Hepatic stellate cell (primary cell): ENCODE results near the gene FAM174C.

ENCODE experiments used
- DNase-seq: peaks from one replicate; pipeline ENCODE4 v3.0.0; 2011; ENCODE audit warnings: low spot score

Gene FAM174C

DNA sequence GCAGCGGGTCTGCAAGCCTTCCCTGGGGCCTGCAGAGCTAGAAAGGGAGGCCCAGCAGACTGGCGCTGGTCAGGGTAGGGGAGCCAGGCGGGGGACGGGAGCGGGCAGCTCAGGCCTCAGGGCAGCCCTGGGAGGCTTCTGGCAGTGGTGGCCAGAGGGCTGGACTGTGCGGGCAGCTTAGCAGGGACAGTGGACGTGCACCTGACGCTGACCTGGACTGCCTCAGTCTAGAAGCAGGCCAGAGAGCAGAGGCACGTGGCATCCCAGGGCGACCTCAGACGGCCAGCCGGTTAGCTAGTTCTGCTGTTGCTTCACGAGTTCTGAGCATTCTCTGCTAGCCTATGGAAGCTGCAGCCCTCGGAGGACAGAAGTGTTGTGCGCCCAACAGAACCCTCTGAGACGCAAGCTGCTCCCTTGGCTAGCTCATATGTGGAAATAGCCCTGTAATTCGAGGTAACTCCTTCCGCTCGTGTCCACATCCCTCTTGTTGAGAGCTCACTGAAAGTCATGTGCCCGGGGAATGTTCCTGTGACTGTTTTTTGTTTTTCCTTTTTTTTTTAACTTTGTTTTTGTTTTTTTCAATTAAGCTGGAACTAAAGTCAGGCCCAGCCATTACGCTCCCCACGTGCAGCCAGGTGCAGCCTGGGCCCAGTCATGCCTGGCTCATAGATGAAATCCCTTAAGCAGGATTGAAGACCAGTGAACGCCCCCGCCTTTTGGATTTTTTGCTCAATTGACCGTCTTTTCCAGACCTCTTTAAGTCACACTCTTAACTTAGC is 1.9 kb upstream of the FAM174C start:
- DNase-seq = no peak

DNA sequence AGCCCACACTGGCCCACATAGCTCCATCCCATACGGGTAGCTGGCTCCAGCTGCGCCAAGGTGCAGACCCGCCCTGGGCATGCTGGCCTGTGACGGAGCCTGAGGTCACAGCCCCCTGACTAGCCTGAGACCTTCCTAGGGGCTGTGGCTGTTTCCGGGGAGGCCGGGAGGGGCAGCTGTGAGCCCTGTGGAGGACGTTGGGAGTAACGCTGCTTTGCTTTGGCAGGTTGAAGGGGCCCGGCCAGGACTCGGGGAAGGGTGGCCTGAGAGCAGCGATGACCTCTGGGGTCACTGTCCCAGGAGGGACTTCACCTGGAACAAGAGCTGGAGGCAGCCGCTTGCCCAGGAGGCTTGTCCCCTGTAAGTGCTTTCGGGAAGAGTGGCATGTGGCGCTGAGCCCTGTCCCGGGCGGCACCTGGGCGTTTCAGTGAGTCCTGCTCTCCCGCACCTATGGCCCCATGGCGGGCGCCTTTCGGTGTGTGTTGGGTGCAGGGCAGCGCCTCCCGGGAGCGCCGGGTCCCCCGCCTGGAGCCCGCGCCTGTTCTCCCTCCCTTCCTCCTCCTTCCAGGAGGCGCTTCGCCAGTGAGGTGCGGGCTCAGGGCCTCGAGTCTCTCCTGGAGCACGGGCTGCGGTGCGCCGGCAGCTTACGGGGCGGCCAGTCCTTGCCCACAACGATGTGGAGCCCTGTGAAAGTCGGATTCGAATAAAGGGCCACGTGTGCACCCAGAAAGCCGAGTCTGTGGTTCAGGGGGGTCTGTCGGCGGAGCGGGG is 1.1 kb upstream of the FAM174C start:
- no peak for DNase-seq

DNA sequence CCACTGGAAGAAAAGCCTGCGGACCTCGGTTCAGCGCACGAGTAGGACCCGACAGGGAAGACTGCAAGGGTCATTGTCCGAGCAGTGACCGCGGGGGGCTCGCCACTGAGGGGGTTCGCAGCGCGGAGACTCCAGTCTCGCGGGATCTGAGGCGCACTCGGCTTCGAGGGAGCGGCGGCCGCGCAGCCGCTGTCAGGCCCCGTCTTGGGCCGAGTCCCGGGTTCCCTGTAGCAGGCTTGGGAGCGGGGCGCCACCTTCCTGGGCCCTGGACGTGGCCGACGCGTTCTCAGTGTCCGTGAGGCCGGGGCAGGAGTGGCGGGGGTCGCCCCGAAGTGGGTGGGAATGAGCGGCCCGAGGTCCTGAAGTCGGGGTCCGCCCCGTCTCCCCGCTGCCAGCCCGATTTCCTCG is 474 bp upstream of the FAM174C start:
- no peak for DNase-seq

DNA sequence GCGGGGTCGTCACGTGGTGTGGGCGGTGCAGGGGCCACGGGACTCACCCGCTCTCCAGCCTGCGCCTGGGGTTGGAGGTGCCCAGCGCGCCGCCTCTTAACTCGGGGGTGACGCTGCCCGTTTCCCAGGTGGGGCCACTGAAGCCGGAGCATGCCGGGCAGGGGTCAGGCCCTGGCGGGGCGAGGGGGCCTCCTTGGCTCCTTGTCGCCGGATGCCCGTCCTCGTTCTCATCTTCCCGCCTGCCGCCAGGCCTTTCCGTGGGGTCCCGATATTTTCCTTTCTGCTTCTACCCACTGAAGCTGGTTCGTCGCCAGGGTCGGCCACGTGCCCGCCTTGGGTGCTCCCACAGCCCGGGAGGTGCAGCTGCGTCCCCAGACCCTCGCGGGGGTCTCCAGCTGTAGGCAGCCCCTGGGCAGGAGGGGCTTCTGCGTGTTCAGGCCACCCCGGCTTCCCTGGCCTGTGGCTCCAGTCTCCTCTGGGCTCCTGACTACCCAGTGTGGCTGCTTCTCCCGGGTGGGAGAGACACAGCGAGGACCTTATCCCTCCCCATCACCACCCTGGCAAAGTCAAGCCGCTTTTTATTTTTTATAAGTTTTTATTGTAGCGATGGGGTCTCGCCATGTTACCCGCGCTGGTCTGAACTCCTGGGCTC is 772 bp downstream of the FAM174C start:
- no peak for DNase-seq

DNA sequence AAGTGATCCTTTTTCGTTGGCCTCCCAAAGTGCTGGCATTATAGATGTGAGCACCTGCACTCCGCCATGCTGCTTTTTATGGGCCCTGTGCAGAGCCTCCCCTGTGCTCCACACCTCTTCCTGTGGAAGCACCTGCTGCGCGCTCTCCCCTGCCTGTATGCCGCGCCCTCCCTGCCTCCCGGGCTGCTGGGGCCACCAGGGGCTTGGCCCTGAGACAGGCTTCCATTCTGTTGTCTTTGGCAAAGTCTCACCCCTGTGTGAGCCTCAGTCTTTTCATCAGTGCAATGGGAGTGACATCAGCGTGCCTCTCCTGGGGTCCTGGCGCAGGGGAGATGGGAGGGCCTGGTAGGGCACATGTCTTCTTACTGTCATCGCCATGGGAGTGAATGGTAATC is 1.3 kb downstream of the FAM174C start:
- DNase-seq = no peak

DNA sequence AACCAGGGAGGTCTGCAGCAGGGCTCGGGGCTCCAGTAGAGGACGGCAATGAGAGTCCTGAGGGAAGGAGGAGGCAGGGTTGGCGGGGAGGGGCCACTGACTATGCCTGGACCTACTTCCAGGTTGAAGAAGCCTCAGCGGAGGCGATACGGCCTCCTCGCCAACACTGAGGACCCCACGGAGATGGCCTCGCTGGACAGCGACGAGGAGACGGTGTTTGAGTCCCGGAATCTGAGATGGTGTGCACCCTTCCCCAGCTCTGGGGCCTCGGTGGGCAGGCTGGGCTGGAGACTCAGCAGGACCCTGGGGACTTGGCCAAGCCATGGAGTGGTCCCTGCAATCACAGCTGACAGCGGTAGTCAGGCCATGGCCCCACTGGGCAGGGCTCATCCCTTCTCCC is 1.7 kb downstream of the FAM174C start:
- no peak for DNase-seq

DNA sequence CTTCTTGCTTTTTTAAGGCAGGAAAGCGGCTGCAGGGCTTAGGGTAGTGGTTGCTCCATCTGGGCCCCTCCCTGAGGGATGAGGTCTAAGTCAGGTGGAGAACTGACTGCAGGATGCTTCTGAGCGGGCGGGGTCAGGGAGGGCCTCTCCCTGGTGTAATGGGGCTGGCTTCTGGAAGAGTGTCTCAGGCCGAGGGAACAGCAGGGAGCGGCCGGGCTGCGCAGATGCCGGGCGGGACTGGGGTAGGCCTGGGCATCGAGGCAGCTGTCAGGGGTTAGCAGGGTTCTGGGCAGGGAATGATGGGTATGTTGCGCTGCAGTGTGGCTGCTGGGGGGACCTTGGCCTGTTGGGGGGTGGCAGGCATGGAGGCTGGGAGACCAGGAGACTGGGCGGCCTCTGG is 2.7 kb downstream of the FAM174C start:
- no peak for DNase-seq

DNA sequence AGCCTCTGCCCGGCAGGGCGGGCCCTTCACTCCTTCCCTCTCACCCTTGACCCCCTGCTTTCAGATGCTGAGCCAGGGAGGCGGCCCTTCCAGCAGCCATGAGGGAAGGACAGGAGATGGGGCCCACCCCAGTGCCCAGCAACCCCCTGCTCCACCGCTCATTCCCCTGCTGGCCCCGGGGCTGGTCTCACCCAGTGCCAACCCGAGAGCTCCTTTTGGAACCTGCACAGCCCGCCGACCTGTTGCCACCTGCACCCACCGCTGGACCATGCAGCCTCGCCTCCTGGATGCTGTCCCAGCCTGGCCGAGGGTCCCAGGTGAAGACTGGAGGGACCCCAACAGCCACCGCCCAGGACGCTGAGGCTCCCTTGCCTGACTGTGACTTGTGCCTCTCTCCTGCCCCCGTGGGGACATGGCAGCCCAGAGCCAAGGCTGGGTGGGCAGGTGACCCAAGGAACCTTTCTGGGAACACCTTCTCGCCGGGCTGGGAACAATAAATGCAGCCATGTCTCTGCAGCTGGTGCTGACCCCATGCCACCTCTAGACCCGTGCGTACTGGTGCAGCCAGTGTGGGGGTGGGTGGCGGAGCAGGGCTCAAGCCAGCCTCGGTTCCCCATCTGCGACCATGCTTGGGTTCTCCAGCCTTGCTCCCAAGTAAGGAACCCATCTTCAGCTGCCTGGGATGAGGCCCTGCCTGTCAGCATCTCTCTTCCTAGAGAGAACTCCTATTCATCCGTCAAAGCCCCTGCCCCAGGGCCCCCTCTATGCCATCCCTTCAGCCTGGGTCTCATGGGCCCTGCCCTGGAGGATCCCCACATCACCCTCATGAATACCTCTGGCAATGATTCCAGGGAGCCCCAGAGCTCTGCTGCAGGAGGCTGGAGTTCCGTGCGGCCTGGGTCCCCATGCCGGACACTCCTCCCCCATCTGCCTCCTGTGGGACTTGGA is 3.7 kb downstream of the FAM174C start:
- DNase-seq = no peak

DNA sequence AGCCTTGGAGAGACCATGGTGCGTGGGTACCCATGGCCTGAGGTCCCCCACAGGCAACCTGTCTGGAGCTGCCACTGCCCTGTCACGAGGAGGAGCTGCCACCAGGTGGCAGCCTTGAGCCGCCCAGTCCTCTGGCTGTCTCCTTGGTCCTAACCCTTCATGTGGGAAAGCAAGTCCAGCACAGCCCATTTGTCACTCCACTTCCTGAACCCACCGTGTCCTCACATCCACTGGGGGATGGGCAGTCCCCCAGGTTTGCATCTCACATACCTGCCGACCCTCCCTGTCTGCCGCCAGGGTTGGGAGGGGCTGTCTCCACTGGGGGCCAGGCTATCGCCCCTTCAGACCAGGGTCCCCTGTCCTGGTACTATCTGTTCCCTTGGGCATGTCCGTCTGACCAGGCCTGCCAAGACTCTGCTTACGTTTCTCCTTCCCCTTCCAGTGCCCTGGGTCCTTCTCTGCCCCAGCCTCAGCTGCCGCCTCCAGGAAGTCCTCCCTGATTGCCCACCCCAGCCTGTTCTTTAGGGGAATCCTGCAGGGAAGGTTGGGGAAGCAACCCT is 4.5 kb downstream of the FAM174C start:
- peak; percentile 91 for DNase-seq

DNA sequence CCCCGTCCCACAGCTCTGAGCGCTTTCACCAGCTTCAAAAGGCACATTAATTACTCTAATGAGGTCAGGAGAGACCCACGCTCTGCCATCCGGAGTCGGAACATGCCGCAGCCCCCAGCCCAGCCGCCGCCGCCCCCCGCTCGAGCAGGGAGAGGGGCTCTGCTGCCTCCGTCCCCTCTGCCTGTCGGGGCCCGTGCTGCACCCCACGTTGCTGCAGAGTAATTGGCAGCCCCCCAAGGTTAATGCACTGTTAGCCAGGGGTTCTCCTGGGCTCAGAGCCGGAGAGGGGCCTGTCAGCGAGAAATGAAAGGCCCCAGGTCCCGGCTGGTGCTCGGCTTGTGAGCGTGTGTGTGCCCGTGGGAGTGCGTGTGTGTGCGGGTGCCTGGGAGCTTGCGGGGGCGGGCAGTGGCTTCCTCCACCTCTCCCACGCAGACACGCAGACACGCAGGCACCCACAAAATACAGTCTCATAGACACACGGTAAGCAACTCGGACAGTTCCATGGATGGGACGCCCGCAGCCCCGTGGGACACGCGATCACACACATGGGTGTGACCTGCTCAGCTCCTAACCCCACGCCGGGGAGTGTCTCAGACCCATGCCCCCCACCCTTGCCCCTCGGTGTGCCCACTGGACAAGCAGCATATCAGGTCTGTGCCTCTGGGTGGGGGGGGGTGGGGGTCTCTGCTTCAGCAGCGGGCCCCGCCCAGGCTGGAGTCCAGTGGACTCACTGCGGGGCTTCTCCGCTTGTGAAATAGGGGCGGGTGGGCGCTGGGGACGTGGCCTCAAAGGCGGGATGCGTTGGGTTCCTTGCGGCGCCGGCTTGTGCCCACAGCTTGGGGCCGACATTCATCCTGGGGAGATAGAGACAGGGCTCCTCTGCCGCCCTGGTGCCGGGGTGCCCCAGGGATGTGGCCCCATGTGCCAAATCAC is 5.6 kb downstream of the FAM174C start:
- DNase-seq = no peak

DNA sequence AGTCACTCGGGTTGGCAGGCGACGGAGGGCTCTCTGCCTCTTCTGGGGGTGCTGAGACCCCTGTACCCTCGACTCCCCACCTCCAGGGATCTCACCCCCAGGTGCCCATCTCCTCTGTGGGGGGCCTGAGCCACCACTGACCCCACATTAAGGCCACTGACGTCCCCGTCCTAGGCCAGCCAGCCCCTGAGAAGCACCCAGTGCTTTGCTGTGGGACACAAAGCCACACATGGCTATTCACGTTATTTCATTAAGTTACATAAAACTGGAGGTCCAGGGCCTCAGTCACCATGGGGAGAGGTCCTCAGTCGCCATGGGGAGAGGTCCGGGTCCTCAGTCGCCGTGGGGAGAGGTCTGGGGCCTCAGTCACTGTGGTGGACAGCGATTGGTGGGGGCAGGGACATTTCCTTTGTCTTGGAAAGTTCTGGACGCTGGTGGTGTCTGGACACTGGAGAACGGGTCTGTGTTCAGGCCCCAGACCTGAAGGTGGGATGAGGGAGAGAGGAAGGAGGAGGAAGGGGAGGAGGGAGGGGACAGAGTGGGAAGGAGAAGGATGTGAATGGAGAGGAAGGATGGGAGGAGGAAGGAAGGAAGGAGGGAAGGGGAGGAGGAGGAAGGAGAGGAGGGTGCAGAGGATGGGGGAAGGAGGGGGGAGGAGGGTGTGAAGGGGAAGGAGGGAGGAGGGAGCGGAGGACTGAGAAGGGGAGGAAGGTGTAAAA is 6.4 kb downstream of the FAM174C start:
- DNase-seq = no peak

DNA sequence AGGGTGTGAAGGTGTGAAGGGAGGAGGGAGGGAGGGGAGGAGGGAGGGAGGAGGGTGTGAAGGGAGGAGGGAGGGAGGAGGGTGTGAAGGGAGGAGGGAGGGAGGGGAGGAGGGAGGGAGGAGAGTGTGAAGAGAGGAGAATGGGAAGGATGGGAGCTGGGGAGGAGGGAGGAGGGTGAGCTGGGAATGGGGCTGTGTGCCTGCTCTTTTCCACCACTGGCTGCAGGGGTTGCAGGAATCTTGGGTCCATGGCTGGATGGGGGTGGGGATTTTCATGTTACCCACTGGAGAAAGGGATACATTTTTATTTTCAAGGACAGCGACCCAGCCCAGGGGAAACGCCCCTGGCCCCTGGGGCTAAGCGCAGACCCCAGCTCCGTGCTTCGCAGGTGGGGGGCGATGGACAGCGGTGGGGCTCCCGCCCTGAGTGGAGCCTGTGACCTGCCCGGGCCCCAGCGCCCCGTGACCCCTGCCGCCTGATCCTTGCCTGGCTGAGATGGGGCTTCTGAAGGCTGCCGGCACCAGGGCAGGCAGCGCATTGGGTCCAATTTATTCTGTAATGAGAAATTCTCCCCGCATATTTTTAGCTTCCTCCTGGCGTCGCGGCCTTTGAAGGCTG is 7.4 kb downstream of the FAM174C start:
- DNase-seq = no peak

DNA sequence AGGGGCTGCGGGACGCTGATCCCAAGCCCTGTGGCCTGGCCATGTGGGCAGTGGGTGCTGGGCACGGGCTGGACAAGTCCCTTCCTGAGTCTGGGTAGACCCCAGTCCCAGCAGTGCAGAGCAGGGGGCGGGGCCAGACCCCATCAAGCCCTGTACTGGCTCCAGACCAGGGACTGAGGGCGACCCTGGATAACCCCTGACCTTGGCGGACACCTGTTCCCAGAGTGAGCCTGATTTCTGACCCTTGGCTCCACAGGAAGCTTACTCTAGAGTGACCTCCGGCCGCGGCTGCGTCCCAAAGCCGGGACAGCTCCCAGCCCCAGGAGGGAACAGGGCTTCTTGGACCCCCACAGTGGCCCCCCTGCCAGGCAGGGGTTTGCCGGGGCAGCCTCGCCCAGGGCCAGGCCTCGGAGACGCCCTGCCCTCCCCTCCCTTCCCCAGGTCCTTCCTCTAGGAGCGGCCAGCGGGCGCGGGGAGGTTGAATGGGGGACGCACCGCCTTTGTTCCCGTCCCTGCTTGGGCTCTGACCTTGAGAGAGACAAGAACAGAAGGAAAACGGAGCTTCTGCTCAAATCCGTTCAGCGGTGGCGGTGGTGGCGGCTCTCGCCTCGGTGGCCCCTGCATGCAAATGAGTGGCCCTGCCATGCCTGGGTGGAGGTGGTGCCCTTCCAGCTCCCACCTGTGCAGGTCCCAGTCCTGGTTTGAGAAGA is 8.0 kb downstream of the FAM174C start:
- no peak for DNase-seq

DNA sequence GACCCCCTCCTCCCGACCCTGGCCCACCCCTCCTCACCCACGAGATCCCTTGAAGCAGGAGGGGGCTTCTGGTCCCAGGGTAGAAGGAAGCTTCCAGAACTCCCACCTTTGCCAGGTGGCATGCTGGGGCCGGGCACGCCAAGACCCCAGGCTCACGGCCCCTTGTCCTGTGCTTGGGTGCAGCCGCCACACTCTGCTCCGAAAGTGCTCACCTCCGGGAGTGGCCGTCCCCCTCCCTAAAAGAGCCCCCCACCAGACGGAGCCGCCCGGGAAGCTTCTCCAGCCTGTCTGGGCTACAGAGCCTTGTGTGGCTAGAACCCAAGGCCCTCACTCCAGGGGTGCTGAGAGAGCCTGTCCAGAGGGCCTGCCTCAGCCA is 8.6 kb downstream of the FAM174C start:
- no peak for DNase-seq

DNA sequence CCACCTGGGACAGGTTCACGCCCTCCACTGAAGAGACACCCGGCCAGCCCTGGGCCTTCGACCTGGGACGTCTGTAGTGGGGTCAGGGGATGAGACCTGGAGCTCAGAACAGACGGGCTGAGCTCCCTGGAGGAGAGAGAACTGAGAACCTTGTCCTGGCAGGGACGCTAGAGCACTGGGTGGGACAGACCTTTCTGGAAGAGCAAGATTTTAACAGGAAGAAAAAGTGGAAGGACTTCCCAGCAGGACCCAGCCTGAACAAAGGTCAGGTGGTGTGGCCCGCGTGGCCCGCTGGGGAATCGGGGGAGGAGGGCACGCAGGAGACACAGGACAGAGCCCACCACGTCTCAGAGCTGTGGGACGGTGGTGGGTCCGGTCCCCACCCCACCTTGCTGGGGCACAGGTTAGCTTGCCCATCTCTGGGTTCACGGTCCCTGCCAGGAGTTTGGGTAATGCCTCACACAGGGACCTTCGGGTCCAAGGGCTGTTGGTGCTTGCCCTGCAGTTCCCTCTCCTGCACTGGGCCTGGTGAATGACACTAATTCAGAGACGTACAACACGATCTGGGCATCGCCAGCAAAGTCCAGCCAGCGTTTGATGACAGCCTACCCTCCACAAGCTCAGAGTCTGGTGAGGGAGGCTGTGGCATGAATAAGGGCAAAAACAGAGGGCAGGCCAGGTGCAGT is 9.1 kb downstream of the FAM174C start:
- no peak for DNase-seq

DNA sequence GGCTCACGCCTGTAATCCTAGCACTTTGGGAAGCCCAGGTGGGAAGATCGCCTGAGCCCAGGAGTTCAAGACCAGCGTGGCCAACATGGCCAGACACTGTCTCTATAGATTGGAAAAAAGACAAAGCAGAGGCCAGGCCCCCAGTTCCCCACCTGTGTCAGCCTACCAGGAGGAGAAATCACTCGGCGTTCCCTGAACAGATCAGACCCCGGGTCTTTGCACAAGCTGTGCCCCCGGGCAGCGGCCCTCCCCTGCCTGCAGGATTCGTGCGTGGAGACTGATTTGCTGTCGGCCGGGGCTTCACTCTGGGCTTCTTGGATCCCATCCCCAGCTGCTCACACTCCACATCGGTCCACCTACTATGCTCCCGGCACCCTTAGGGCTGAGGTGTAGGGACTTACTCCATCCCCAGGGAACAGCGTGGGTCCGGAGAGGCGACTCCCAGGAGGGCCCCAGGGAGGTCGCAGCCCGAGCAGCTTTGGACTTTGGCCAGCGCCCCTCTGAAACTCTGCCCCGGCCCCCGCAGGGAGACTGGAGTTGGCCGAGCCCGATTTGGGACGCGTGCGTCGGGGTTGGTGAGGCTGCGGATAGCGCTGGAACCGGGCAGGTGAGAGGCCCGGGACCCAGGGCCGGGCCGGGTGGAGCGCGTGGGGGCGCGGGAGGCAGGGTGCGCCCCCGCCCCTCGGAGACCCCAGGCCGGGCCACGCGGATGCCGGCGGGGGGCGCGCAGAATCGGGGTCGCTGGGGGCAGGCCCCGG is 9.8 kb downstream of the FAM174C start:
- no peak for DNase-seq

DNA sequence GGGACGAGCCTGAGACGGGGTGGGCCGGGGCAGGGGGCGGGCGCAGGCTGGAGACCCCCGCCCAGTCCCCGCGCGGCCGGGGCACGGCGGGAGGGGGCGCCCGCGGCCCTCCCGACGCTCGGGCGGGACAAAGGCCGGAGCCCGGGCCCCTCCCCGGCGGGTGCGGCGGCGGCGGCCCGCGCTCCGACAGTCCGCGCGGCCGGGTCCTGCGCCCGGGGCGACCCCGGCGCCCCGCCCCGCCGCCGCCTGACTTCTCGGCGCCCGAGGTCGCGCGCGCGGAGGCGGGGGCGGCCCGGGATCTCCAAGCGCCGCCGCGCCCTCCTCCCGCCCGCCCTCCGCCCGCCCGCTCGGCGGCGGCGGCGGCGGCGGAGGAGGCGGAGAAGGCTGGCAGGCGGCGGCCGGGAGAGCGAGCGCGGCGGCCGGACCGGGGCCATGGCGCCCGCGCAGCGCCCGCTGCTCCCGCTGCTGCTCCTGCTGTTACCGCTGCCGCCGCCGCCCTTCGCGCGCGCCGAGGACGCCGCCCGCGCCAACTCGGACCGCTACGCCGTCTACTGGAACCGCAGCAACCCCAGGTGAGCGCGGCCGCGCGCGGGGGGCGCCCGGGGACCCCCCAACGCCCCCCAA is 10.5 kb downstream of the FAM174C start, which contains the start of gene EFNA2:
TSS of gene EFNA2 (plus strand) at position 137 of the 624 bp plus-strand sequence. CDS start at position 433, 296 bp downstream.
- no peak for DNase-seq
